ENCODE measurements around the gene EGLN1. TPM values are rescaled to one million over a fixed set of nuclear protein-coding genes. Genes with fewer than 3 reads are reported as not detected.

The EGLN1 gene
- total RNA-seq, 4 donors from 2014 or later, result 42.5 to 67.5 (median 56.7) TPM

DNA sequence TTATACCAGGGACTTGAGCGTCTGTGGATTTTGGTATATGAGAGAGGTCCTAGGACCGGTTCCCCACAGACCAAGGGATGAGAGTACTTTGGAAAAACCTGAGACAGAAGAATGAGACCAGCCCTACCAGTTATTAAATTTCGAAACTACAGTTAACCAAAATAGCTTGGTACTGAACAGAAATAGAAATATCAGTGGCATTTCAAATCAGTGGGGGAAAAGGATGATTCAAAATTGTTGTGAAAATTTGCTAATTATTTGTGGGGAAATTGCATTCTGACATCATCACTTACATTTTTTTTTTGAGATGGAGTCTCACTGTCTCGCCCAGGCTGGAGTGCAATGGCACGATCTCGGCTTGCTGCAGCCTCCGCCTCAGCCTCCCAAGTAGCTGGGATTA lies 92.6 kb downstream of the EGLN1 start:
- TF ChIP-seq POLR2A (IDR thresholded peaks at IDR 0.05), result no peak
- TF ChIP-seq, protein P1, sequence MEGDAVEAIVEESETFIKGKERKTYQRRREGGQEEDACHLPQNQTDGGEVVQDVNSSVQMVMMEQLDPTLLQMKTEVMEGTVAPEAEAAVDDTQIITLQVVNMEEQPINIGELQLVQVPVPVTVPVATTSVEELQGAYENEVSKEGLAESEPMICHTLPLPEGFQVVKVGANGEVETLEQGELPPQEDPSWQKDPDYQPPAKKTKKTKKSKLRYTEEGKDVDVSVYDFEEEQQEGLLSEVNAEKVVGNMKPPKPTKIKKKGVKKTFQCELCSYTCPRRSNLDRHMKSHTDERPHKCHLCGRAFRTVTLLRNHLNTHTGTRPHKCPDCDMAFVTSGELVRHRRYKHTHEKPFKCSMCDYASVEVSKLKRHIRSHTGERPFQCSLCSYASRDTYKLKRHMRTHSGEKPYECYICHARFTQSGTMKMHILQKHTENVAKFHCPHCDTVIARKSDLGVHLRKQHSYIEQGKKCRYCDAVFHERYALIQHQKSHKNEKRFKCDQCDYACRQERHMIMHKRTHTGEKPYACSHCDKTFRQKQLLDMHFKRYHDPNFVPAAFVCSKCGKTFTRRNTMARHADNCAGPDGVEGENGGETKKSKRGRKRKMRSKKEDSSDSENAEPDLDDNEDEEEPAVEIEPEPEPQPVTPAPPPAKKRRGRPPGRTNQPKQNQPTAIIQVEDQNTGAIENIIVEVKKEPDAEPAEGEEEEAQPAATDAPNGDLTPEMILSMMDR (IDR thresholded peaks at IDR 0.05), result no peak
- no peak for TF ChIP-seq POLR2AphosphoS5 (IDR thresholded peaks at IDR 0.05)
- TF ChIP-seq EP300 (IDR thresholded peaks at IDR 0.05), result no peak
- Histone ChIP-seq H3K9me3 (no peaks in the 10 kb centered on the region), H3K4me3 (no peak overlapping the region), H3K4me1 (peaks cover 0 to 24% (median 9%) of the 10 kb centered on the region in 3 donors), H3K27me3 (no peaks in the 10 kb centered on the region), H3K27ac (no peak overlapping the region), H3K36me3 (no peaks in the 10 kb centered on the region)
- WGBS, 2 donors (ENCODE audit: low coverage in 1 of 2), result 89 to 90% methylated on average over 7 of the region's 7 CpGs
- ATAC-seq, result no peak

DNA sequence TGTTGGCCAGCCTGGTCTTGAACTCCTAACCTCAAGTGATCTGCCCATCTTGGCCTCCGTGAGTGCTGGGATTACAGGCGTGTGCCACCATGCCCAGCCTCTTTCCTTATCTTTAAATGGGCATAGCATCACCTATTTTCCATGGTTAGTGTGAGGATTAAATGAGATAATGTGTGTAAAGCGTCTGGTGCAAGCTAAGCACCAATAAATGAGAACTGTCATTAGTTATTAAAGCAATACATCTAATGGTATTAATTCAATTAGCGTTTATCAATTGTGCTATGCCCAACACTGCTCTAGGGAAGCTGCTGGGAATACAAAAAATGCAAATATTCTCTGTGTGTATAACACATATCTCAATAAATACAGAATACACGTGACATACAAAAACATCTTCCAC lies 94.5 kb downstream of the EGLN1 start:
- peaks cover 0 to 5% (median 0%) of the 10 kb centered on the region in 3 donors for H3K4me1 ChIP-seq
- TF ChIP-seq POLR2A (IDR thresholded peaks at IDR 0.05), result no peak
- no peak for TF ChIP-seq POLR2AphosphoS5 (IDR thresholded peaks at IDR 0.05)
- TF ChIP-seq EP300 (IDR thresholded peaks at IDR 0.05), result no peak
- TF ChIP-seq, protein P1 (IDR thresholded peaks at IDR 0.05), result no peak
- no peaks in the 10 kb centered on the region for H3K9me3 ChIP-seq
- no peak overlapping the region for H3K4me3 ChIP-seq
- 78 to 91% methylated on average over 3 to 4 of the region's 5 CpGs for WGBS, 2 donors (ENCODE audit: low coverage in 1 of 2)
- no peaks in the 10 kb centered on the region for H3K27me3 ChIP-seq
- H3K36me3 ChIP-seq, result no peaks in the 10 kb centered on the region
- ATAC-seq, result no peak
- H3K27ac ChIP-seq, result no peak overlapping the region

DNA sequence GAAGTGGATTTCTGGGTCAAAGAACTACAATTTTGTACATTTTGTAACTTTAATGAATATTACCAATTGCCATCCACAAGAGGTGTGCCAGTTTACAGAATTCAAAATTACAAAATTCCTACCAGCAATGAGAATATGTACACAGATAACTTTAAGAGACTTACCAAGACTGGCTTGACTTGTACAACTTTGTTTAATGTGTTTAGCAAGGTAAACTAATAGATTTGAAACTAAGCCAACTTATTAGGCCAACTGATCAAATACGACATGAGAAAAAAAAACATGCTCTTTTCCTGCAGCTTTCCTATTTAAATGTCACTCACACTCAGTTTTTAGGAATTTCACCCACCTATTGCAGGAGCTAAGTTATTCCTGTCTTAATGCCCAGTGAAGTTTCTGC lies 95.8 kb downstream of the EGLN1 start:
- H3K4me1 ChIP-seq, result no peaks in the 10 kb centered on the region
- 63 to 100% methylated on average over 1 of the region's 1 CpG for WGBS, 2 donors (ENCODE audit: low coverage in 1 of 2)
- no peak for ATAC-seq
- no peaks in the 10 kb centered on the region for H3K36me3 ChIP-seq
- no peak overlapping the region for H3K4me3 ChIP-seq
- TF ChIP-seq POLR2AphosphoS5 (IDR thresholded peaks at IDR 0.05), result no peak
- TF ChIP-seq, protein P1 (IDR thresholded peaks at IDR 0.05), result no peak
- no peak for TF ChIP-seq POLR2A (IDR thresholded peaks at IDR 0.05)
- no peak for TF ChIP-seq EP300 (IDR thresholded peaks at IDR 0.05)
- H3K27ac ChIP-seq, result no peak overlapping the region
- H3K27me3 ChIP-seq, result no peaks in the 10 kb centered on the region
- no peaks in the 10 kb centered on the region for H3K9me3 ChIP-seq

DNA sequence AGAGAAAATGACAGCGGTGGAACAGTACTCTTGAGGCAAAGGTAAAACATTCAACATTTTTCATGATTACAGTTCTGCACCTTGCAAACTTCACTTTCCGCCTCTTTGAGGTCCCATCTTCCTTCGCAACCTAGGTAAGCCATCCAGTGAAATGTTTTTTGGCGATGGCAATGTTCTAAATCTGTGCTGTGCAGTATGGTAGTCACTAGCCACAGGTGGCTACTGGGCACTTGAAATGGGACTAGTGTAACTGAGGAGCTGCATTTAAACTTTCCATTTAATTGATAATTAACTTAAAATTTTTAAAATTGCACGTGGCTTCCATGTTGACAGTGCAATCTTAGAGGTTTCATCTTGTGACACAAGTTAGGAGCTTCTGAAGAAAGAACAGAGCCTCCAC lies 97.4 kb downstream of the EGLN1 start:
- H3K4me3 ChIP-seq, result no peak overlapping the region
- H3K27me3 ChIP-seq, result no peaks in the 10 kb centered on the region
- no peaks in the 10 kb centered on the region for H3K4me1 ChIP-seq
- no peaks in the 10 kb centered on the region for H3K9me3 ChIP-seq
- no peak for TF ChIP-seq POLR2A (IDR thresholded peaks at IDR 0.05)
- TF ChIP-seq POLR2AphosphoS5 (IDR thresholded peaks at IDR 0.05), result no peak
- no peak for TF ChIP-seq EP300 (IDR thresholded peaks at IDR 0.05)
- TF ChIP-seq, protein P1 (IDR thresholded peaks at IDR 0.05), result no peak
- 91% methylated on average over 5 of the region's 5 CpGs for WGBS, 2 donors (ENCODE audit: low coverage in 1 of 2)
- H3K27ac ChIP-seq, result no peak overlapping the region
- ATAC-seq, result no peak
- H3K36me3 ChIP-seq, result no peaks in the 10 kb centered on the region

DNA sequence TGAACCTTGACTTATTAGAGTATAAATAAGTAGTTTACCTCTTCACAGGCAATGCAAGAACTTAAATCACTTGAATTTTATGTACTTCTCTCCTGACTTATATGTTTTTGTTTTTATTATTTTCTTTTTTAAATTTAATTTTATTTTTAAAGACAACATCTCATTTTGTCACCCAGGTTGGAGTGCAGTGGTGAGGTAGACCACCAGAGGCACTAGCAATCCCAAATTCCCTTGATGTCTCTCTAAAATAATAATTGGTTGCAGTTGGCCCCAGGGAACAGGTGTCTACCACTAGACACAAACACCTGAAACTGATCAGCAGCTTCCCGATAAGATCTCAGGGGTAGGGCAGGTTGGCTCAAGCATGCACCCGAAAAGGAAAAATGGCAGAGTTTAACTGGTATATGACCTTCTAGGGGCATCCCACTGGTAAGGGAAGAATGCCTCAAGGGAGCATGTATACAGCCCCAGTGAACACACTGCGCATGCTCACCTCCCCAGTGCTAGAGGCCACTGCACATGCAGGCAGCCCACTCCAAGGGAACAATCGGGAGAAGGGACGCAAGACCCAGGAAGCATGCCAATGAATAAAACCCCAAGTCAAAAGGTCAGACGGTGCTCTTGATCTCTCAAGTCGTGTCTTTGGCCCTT lies 99.1 kb downstream of the EGLN1 start:
- ATAC-seq, result no peak
- Histone ChIP-seq H3K4me3 (no peak overlapping the region), H3K27ac (no peak overlapping the region), H3K4me1 (no peaks in the 10 kb centered on the region), H3K27me3 (no peaks in the 10 kb centered on the region), H3K9me3 (no peaks in the 10 kb centered on the region), H3K36me3 (no peaks in the 10 kb centered on the region)
- WGBS, 2 donors (ENCODE audit: low coverage in 1 of 2), result 68 to 85% methylated on average over 7 of the region's 7 CpGs
- TF ChIP-seq, protein P1 (IDR thresholded peaks at IDR 0.05), result no peak
- no peak for TF ChIP-seq POLR2A (IDR thresholded peaks at IDR 0.05)
- no peak for TF ChIP-seq EP300 (IDR thresholded peaks at IDR 0.05)
- TF ChIP-seq POLR2AphosphoS5 (IDR thresholded peaks at IDR 0.05), result no peak

All from gastroesophageal sphincter (tissue), 4 donors.